CD4-positive, alpha-beta T cell (primary cell): Measurements from ENCODE around the gene RNF113A. TPM values are rescaled to one million over a fixed set of nuclear protein-coding genes. Genes with fewer than 3 reads are reported as not detected.

ENCODE experiments used
- ATAC-seq: fragments of 200-7000 bp; cut with Tn5 transposase; one replicate; pipeline ENCODE4 v1.10.0; 2022; ENCODE audit warnings: mild to moderate bottlenecking; ENCODE audit not compliant: poor library complexity
- CTCF ChIA-PET: fragments of 350-600 bp; sonication (Branson Sonifier 250); formaldehyde crosslinking; loops from one replicate; lab custom pipeline; 2021; ENCODE audit warnings: antibody characterized with exemption, inconsistent platforms; lab: Charles Lee
- POLR2A ChIA-PET: fragments of 350-600 bp; sonication (Branson Sonifier 250); formaldehyde crosslinking; loops from one replicate; lab custom pipeline; 2021; ENCODE audit warnings: antibody characterized with exemption, inconsistent platforms; lab: Charles Lee
- DNase-seq, 14 experiments: peaks; one replicate each; pipeline ENCODE4 v3.0.0-alpha.2; 2013 to 2020; ENCODE audit warnings: mixed read lengths in 2 of 14
- H3K27ac ChIP-seq, 2 donors: one replicate each; pipeline versions ENCODE4 v1.5.1 to v1.7.0; 2013; ENCODE audit warnings: low read length in 2 of 2, low read depth in 1 of 2, mild to moderate bottlenecking in 1 of 2
- H3K27me3 ChIP-seq, 2 experiments: 1 replicate in 1 of 2; 2 replicates in 1 of 2; pipeline versions ENCODE4 v1.6.1 to v1.7.0; 2013; ENCODE audit warnings: low read length in 2 of 2, control low read depth in 1 of 2, mild to moderate bottlenecking in 1 of 2, moderate library complexity in 1 of 2; ENCODE audit not compliant: insufficient read depth in 2 of 2, control insufficient read depth in 1 of 2
- H3K36me3 ChIP-seq: one replicate; pipeline ENCODE4 v1.6.1; 2013; ENCODE audit warnings: low read length, control low read depth; ENCODE audit not compliant: insufficient read depth
- H3K4me1 ChIP-seq: one replicate; pipeline ENCODE4 v1.6.1; 2013; ENCODE audit warnings: low read length, control low read depth; ENCODE audit not compliant: insufficient read depth
- H3K4me3 ChIP-seq: one replicate; pipeline ENCODE4 v1.5.1; 2013; ENCODE audit warnings: mild to moderate bottlenecking, low read length, moderate library complexity
- H3K9me3 ChIP-seq, 2 experiments: 1 replicate in 1 of 2; 2 replicates in 1 of 2; pipeline versions ENCODE4 v1.6.1 to v1.7.0; 2013; ENCODE audit warnings: low read length in 2 of 2, mild to moderate bottlenecking in 2 of 2, control low read depth in 1 of 2, moderate library complexity in 1 of 2; ENCODE audit not compliant: control insufficient read depth in 1 of 2, insufficient read depth in 1 of 2
- H3K27ac Mint-ChIP-seq: one replicate; pipeline ENCODE4 v1.8.0; 2020; ENCODE audit warnings: mixed read lengths
- H3K27me3 Mint-ChIP-seq: one replicate; pipeline ENCODE4 v1.8.0; 2021; ENCODE audit warnings: mixed read lengths
- H3K36me3 Mint-ChIP-seq: one replicate; pipeline ENCODE4 v1.8.0; 2021; ENCODE audit warnings: low read depth, mixed read lengths
- H3K4me1 Mint-ChIP-seq: one replicate; pipeline ENCODE4 v1.8.0; 2021; ENCODE audit warnings: low read depth, mixed read lengths
- H3K4me3 Mint-ChIP-seq: one replicate; pipeline ENCODE4 v1.8.0; 2020; ENCODE audit warnings: mild to moderate bottlenecking, mixed read lengths
- H3K9me3 Mint-ChIP-seq: one replicate; pipeline ENCODE4 v1.8.0; 2020; ENCODE audit warnings: mixed read lengths
- intact Hi-C, 2 experiments: fragments of 100-400 bp; cut with DNase I in 1 of 2; cut with micrococcal nuclease in 1 of 2; formaldehyde crosslinking; loops; one replicate each; pipeline versions ENCODE4 v1.15.1 to v1.9.0; 2023 to 2025; cut with DNase I, micrococcal nuclease
- total RNA-seq, 174 experiments: library from RNA in 2 of 174; stranded (reverse) in 2 of 174; gene quantifications; one replicate each; pipeline ENCODE4 v1.2.3 and lab custom pipeline; 2021 to 2026
- TF ChIP-seq, protein P1 (sequence below): fragments of 200-600 bp; IDR thresholded peaks from one replicate; pipeline ENCODE4 v1.8.0; 2022; ENCODE audit warnings: antibody characterized with exemption, mild to moderate bottlenecking

Gene RNF113A
- total RNA-seq, 2 experiments from 2014 or later, result 32.5 to 33.5 TPM

GRCh38 chrX:119852382-119853353 is 18.9 kb downstream of the RNF113A start, which contains the start of gene UPF3B:
Gene UPF3B (minus strand): TSS chrX:119852963. CDS start chrX:119852928, 35 bp downstream.
- H3K36me3 Mint-ChIP-seq, result peaks cover 30% of the 10 kb centered on the region
- ChIA-PET CTCF (interaction anchor here (0.5 to 1.2 kb wide), 4 partner anchors 26 to 224 kb away, joined by 3 to 4 read pairs (median 3); partner anchors contain the start of gene RPL39), POLR2A (interaction anchor here (0.7 to 2.4 kb wide), 13 partner anchors 9 to 398 kb away, joined by 3 to 63 read pairs (median 4); partner anchors contain the start of genes NDUFA1, RNF113A, RPL39 and SEPTIN6)
- no peaks in the 10 kb centered on the region for H3K9me3 Mint-ChIP-seq
- H3K27me3 ChIP-seq, result no peaks in the 10 kb centered on the region
- H3K4me3 Mint-ChIP-seq, result peak within 1 kb of the TSS; percentile 99
- peak within 1 kb of the TSS; percentile 94 for H3K27ac Mint-ChIP-seq
- ATAC-seq (peak; percentile 98), DNase-seq (peak; percentile 82 to 98 (median 90))
- H3K4me3 ChIP-seq, result peak within 1 kb of the TSS; percentile 95
- TF ChIP-seq, protein P1, sequence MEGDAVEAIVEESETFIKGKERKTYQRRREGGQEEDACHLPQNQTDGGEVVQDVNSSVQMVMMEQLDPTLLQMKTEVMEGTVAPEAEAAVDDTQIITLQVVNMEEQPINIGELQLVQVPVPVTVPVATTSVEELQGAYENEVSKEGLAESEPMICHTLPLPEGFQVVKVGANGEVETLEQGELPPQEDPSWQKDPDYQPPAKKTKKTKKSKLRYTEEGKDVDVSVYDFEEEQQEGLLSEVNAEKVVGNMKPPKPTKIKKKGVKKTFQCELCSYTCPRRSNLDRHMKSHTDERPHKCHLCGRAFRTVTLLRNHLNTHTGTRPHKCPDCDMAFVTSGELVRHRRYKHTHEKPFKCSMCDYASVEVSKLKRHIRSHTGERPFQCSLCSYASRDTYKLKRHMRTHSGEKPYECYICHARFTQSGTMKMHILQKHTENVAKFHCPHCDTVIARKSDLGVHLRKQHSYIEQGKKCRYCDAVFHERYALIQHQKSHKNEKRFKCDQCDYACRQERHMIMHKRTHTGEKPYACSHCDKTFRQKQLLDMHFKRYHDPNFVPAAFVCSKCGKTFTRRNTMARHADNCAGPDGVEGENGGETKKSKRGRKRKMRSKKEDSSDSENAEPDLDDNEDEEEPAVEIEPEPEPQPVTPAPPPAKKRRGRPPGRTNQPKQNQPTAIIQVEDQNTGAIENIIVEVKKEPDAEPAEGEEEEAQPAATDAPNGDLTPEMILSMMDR, result no peak
- no peaks in the 10 kb centered on the region for H3K36me3 ChIP-seq
- peak within 1 kb of the TSS; percentile 82 to 93 for H3K27ac ChIP-seq
- peaks cover 10% of the 10 kb centered on the region for H3K4me1 ChIP-seq
- no peaks in the 10 kb centered on the region for H3K9me3 ChIP-seq
- intact Hi-C loops, result loop anchor here (1.0 to 5.0 kb wide), 5 partner anchors 18 to 370 kb away; partner anchors contain the start of genes NDUFA1 (in 2 of the 2), RNF113A (in 2 of the 2), RPL39 (in 2 of the 2) and NKAP (in 1 of the 2)
- H3K27me3 Mint-ChIP-seq, result no peaks in the 10 kb centered on the region
- peaks cover 22% of the 10 kb centered on the region for H3K4me1 Mint-ChIP-seq

DNA sequence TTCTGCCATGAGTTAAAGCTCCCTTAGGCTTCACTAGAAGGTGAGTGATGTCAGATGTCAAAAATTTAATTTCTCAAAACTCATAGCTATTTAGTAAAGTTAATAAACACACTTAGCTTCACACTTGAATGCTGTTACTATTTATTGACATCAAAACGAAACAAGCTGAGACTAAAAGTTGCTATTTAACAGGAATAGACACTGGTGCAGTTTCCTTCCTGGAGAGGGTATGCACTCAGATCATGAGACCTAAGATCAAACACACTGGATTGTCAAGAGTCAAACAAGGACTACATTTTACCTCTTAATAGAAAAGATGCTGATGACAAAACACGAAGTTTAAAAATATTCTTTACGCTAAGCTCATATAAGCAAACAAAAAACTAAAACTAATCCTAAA is 37.6 kb downstream of the RNF113A start:
- POLR2A ChIA-PET, result no interaction called here
- H3K9me3 Mint-ChIP-seq, result no peaks in the 10 kb centered on the region

GRCh38 chrX:119828446-119828845 is 43.1 kb downstream of the RNF113A start:
- Mint-ChIP-seq H3K36me3 (peaks cover 32% of the 10 kb centered on the region), H3K4me1 (peaks cover 6% of the 10 kb centered on the region), H3K9me3 (no peaks in the 10 kb centered on the region), H3K27ac (no peak overlapping the region), H3K4me3 (no peak overlapping the region), H3K27me3 (no peaks in the 10 kb centered on the region)
- no peak for DNase-seq
- Histone ChIP-seq H3K4me3 (no peak overlapping the region), H3K9me3 (no peaks in the 10 kb centered on the region), H3K27me3 (no peaks in the 10 kb centered on the region), H3K36me3 (peaks cover 10% of the 10 kb centered on the region), H3K27ac (no peak overlapping the region), H3K4me1 (no peaks in the 10 kb centered on the region)
- intact Hi-C loops, result no loop called here
- POLR2A ChIA-PET, result no interaction called here
- CTCF ChIA-PET, result no interaction called here
- TF ChIP-seq, protein P1, result no peak
- no peak for ATAC-seq

More for the DNA sequence above, 37.6 kb downstream of the RNF113A start:
- no peaks in the 10 kb centered on the region for H3K9me3 ChIP-seq
- peaks cover 74% of the 10 kb centered on the region for H3K36me3 Mint-ChIP-seq
- H3K27ac ChIP-seq, result no peak overlapping the region
- H3K4me3 Mint-ChIP-seq, result no peak overlapping the region
- intact Hi-C loops, result no loop called here
- TF ChIP-seq, protein P1, result no peak
- H3K27me3 ChIP-seq, result no peaks in the 10 kb centered on the region
- peaks cover 44% of the 10 kb centered on the region for H3K36me3 ChIP-seq
- no peaks in the 10 kb centered on the region for H3K27me3 Mint-ChIP-seq
- no peaks in the 10 kb centered on the region for H3K4me1 Mint-ChIP-seq
- H3K4me1 ChIP-seq, result no peaks in the 10 kb centered on the region
- DNase-seq (no peak), ATAC-seq (no peak)
- CTCF ChIA-PET, result no interaction called here
- H3K27ac Mint-ChIP-seq, result no peak overlapping the region
- H3K4me3 ChIP-seq, result no peak overlapping the region
